ENCODE results near the gene TBC1D5. TPM values are rescaled to one million over a fixed set of nuclear protein-coding genes. Genes with fewer than 3 reads are reported as not detected.

The TBC1D5 gene
- total and polyA plus RNA-seq, 2 of the 8 experiments (the other 6 are each of a cell fraction or from before 2014, with no cell fraction given): 11.0 to 22.9 TPM

DNA sequence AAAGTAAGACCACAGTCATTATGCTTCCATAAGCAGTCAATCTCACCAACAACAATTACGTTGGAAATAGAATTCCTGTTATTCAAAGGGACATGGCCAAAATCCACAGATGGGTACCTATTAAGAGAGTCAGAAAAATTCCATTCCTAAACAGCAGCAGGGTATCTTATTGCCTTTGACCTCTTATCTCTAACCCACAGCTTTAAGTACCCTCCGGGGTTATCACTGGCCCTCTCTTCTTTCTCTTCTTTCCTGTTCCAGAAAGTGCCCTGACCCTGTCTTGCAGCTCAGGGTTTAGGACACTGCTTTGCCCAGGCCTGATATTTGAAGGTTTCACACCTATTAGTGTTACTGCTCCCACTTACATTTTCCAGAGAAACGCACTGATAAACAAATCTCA is 428.7 kb downstream of the TBC1D5 start:
- H2AK5ac ChIP-seq (ENCODE audit: low read depth, low read length): no peak overlapping the region
- no peak overlapping the region for H3K14ac ChIP-seq (ENCODE audit: insufficient read length)
- no peak overlapping the region for H3K9ac ChIP-seq (replicated peaks in 1 of 4; ENCODE audit: extremely low read depth in 1 of 4, low read depth in 3 of 4, low read length in 3 of 4)
- H3K18ac ChIP-seq (ENCODE audit: extremely low read depth, low read length): no peak overlapping the region
- FAIRE-seq (no peak), DNase-seq (ENCODE audit: low read depth in 1 of 2, low spot score in 2 of 2) (no peak)
- H2BK120ac ChIP-seq (replicated peaks; ENCODE audit: low read depth, low read length): no peak overlapping the region
- H3K79me2 ChIP-seq (ENCODE audit: control insufficient read depth in 1 of 2, insufficient read depth in 2 of 2, low read length in 2 of 2): no peaks in the 10 kb centered on the region
- WGBS, 2 experiments (ENCODE audit: extremely low coverage in 1 of 2, insufficient coverage in 1 of 2, insufficient read length in 1 of 2, insufficient replicate concordance in 2 of 2, low coverage in 1 of 2, low lambda C conversion rate in 2 of 2, missing lambda C conversion rate in 1 of 2): 65% methylated on average over 3 of the region's 3 CpGs; no CpG with 5 or more reads in 1 of the 2 experiments
- H3K36me3 ChIP-seq (ENCODE audit: control insufficient read depth in 2 of 4, insufficient read depth in 4 of 4, low read length in 3 of 4): no peaks in the 10 kb centered on the region
- CTCF ChIA-PET (ENCODE audit: partially characterized antibody): interaction anchor here (0.7 to 1.2 kb wide), 3 partner anchors 17 to 528 kb away, joined by 3 to 4 read pairs (median 3); no protein-coding TSS in a partner anchor
- no peak overlapping the region for H2BK15ac ChIP-seq (ENCODE audit: low read length)
- H3K4me3 ChIP-seq (ENCODE audit: extremely low read depth in 1 of 4, insufficient read depth in 2 of 4, low read depth in 3 of 4, low read length in 4 of 4): no peak overlapping the region
- H3K4me1 ChIP-seq (replicated peaks in 1 of 4; ENCODE audit: control insufficient read depth in 3 of 4, insufficient read depth in 4 of 4, low read length in 3 of 4): no peaks in the 10 kb centered on the region; a peak in 1 of 7 replicates
- H2BK20ac ChIP-seq (ENCODE audit: low read length): no peak overlapping the region
- H4K91ac ChIP-seq (replicated peaks; ENCODE audit: insufficient read length, low read length): no peak overlapping the region
- H3K23ac ChIP-seq (ENCODE audit: insufficient read length): no peak overlapping the region
- H3K4ac ChIP-seq (replicated peaks; ENCODE audit: insufficient read length, low read depth, low read length): no peak overlapping the region
- POLR2A ChIA-PET (ENCODE audit: partially characterized antibody): no interaction called here
- H3K23me2 ChIP-seq (ENCODE audit: low read depth, low read length): no peaks in the 10 kb centered on the region
- H2BK5ac ChIP-seq (ENCODE audit: low read depth, low read length): no peak overlapping the region
- TF ChIP-seq GTF2F1 (IDR thresholded peaks at IDR 0.05; ENCODE audit: borderline replicate concordance, low read depth, low read length) (no peak), EGR1 (IDR thresholded peaks at IDR 0.05; ENCODE audit: borderline replicate concordance, low read depth, low read length) (no peak), TBP (IDR thresholded peaks at IDR 0.05; ENCODE audit: low read depth, low read length) (no peak), RNF2 (IDR thresholded peaks at IDR 0.05; ENCODE audit: borderline replicate concordance, low read depth, low read length, missing control alignments, poor library complexity, severe bottlenecking) (no peak), BRCA1 (IDR thresholded peaks at IDR 0.05; ENCODE audit: low read depth, low read length) (no peak), EZH2 (IDR thresholded peaks at IDR 0.05; ENCODE audit: low read depth, low read length, severe bottlenecking) (no peak), PHF8 (conservative IDR thresholded peaks at IDR 0.05; ENCODE audit: low read depth, low read length) (no peak), JUND (IDR thresholded peaks at IDR 0.05; ENCODE audit: low read length) (no peak), CEBPB (IDR thresholded peaks at IDR 0.05; ENCODE audit: low read depth, low read length) (no peak), POLR2AphosphoS5 (IDR thresholded peaks at IDR 0.05; ENCODE audit: low read depth, low read length) (no peak)
- TF ChIP-seq, protein P1, sequence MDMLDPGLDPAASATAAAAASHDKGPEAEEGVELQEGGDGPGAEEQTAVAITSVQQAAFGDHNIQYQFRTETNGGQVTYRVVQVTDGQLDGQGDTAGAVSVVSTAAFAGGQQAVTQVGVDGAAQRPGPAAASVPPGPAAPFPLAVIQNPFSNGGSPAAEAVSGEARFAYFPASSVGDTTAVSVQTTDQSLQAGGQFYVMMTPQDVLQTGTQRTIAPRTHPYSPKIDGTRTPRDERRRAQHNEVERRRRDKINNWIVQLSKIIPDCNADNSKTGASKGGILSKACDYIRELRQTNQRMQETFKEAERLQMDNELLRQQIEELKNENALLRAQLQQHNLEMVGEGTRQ (IDR thresholded peaks at IDR 0.05; ENCODE audit: low read length): no peak
- H4K20me1 ChIP-seq (replicated peaks in 1 of 2; ENCODE audit: control insufficient read depth in 1 of 2, insufficient read depth in 2 of 2, low read length in 2 of 2): no peaks in the 10 kb centered on the region
- no peaks in the 10 kb centered on the region for H3K9me3 ChIP-seq (ENCODE audit: insufficient read depth in 2 of 2, low read depth in 1 of 2, low read length in 1 of 2)
- no peaks in the 10 kb centered on the region for H3K27me3 ChIP-seq (replicated peaks in 1 of 4; ENCODE audit: control insufficient read depth in 3 of 4, extremely low read depth in 1 of 4, insufficient read depth in 3 of 4, low read length in 3 of 4)
- H2AFZ ChIP-seq (ENCODE audit: low read length): no peak overlapping the region
- no peak overlapping the region for H4K8ac ChIP-seq (ENCODE audit: extremely low read depth, insufficient read depth, low read length)
- no peak overlapping the region for H2BK12ac ChIP-seq (ENCODE audit: low read depth, low read length)
- H3K56ac ChIP-seq (replicated peaks; ENCODE audit: insufficient read length, low read depth, low read length): no peak overlapping the region
- H3K79me1 ChIP-seq (ENCODE audit: low read depth, low read length): no peaks in the 10 kb centered on the region
- no peak overlapping the region for H4K5ac ChIP-seq (ENCODE audit: insufficient read length, low read depth, low read length)
- H3K4me2 ChIP-seq (ENCODE audit: insufficient read depth in 1 of 2, low read depth in 2 of 2, low read length in 2 of 2): no peak overlapping the region
- no peak overlapping the region for H3K27ac ChIP-seq (ENCODE audit: low read depth, low read length)
